Natural killer cell (primary cell): Measurements from ENCODE around the gene GPAM. TPM values are rescaled to one million over a fixed set of nuclear protein-coding genes. Genes with fewer than 3 reads are reported as not detected.

Experiments
- ATAC-seq, 3 donors: fragments of 150-1000 bp in 2 of 3; fragments of 200-7000 bp in 1 of 3; cut with Tn5 transposase; 1 replicate in 1 of 3; 2 replicates in 2 of 3; pipeline ENCODE4 v1.10.0; 2021; ENCODE audit warnings: mild to moderate bottlenecking in 2 of 3, moderate library complexity in 2 of 3
- DNase-seq, 2 donors: peaks; one replicate each; pipeline versions ENCODE4 v3.0.0 to v3.0.0-alpha.2; 2013 to 2021; ENCODE audit warnings: mixed read lengths in 1 of 2
- H3K27ac ChIP-seq: one replicate; pipeline ENCODE4 v1.5.1; 2013; ENCODE audit warnings: mild to moderate bottlenecking, low read length
- H3K27me3 ChIP-seq: one replicate; pipeline ENCODE4 v1.6.1; 2013; ENCODE audit warnings: low read length; ENCODE audit not compliant: control insufficient read depth, insufficient read depth
- H3K36me3 ChIP-seq: one replicate; pipeline ENCODE4 v1.6.1; 2013; ENCODE audit warnings: low read length; ENCODE audit not compliant: control insufficient read depth, insufficient read depth
- H3K4me1 ChIP-seq: one replicate; pipeline ENCODE4 v1.6.1; 2013; ENCODE audit warnings: low read length; ENCODE audit not compliant: control insufficient read depth, insufficient read depth
- H3K4me3 ChIP-seq: one replicate; pipeline ENCODE4 v1.5.1; 2013; ENCODE audit warnings: low read length
- H3K9me3 ChIP-seq: one replicate; pipeline ENCODE4 v1.6.1; 2013; ENCODE audit warnings: low read length; ENCODE audit not compliant: control insufficient read depth, insufficient read depth
- H3K27ac Mint-ChIP-seq, 2 donors: one replicate each; pipeline ENCODE4 v1.8.0; 2022; ENCODE audit warnings: mild to moderate bottlenecking in 2 of 2, mixed read lengths in 2 of 2, moderate library complexity in 1 of 2
- H3K27me3 Mint-ChIP-seq, 2 donors: one replicate each; pipeline ENCODE4 v1.8.0; 2022; ENCODE audit warnings: low read depth in 2 of 2, mixed read lengths in 2 of 2
- H3K36me3 Mint-ChIP-seq: one replicate; pipeline ENCODE4 v1.8.0; 2022; ENCODE audit warnings: mixed read lengths
- H3K4me1 Mint-ChIP-seq, 2 donors: one replicate each; pipeline ENCODE4 v1.8.0; 2022; ENCODE audit warnings: mixed read lengths in 2 of 2
- H3K4me3 Mint-ChIP-seq: one replicate; pipeline ENCODE4 v1.8.0; 2022; ENCODE audit warnings: mild to moderate bottlenecking, moderate library complexity, mixed read lengths
- H3K9me3 Mint-ChIP-seq, 2 donors: one replicate each; pipeline ENCODE4 v1.8.0; 2022; ENCODE audit warnings: mixed read lengths in 2 of 2
- CTCF ChIP-seq: fragments of 200-600 bp; IDR thresholded peaks from one replicate; pipeline ENCODE4 v1.8.0; 2022; ENCODE audit warnings: antibody characterized with exemption
- WGBS: methylation state at CpG from one replicate; pipeline ENCODE4 v1.1.7; 2013; ENCODE audit warnings: missing lambda C conversion rate; ENCODE audit not compliant: insufficient coverage; 5-methylcytosine and 5-hydroxymethylcytosine counted together
- intact Hi-C: fragments of 100-400 bp; cut with micrococcal nuclease; formaldehyde crosslinking; loops from one replicate; pipeline ENCODE4 v1.14.2; 2022
- total RNA-seq, 4 donors: library from RNA; stranded (reverse); fragments of 120-200 nt in 1 of 4; gene quantifications; one replicate each; pipeline versions ENCODE4 v1.2.3 to v1.2.4, GENCODE V29; 2013 to 2022

Gene GPAM
- total RNA-seq, result 10 to 100 TPM in 1 of 3 donors, 1 to 10 TPM in 2; 4.7 to 11.7 (median 6.1) TPM
- total RNA-seq (2013), result 9.9 TPM

DNA sequence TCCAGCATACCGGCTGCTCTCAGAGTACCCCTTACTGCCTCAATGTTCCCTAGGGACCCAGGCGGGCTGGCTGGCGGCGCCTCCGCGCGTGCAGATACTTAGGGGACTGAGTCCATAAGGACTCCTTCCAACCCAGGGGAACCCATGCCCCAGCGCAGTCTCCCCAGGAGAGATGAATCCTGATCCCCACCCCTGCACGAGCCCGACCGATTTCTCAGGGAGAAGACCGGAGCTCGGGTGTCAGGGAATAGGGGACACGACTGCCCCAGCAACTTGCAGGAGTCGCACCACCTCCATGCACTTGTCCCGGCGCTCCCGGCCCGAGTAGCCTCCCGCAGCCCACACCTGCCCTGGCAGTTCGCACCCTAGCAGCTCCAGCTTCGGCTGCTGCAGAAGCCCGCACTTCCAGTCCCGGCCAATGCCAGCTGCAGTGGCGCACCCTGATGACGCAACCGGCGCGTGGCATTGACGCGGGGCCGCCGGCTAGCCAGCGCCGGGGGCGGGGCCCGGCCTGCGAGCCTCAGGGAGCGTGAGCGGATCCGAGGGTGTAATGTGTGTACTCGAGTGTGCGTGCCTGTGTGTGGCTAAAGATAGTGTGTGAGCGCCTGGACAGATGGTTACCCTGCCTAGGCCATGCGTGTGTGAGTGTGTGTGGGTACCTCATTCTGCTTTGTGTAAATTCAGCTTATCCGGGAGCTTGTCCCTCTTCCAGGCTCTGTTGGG is at the start of gene GPAM:
GPAM (minus strand) TSS at position 437 of the 723 bp plus-strand sequence. CDS start 1,981 bp downstream, outside the sequence.
- H3K9me3 ChIP-seq, result no peaks in the 10 kb centered on the region
- H3K4me1 Mint-ChIP-seq, result peaks cover 28% of the 10 kb centered on the region in 2 donors
- peak; percentile 97 to 99 (median 98) for ATAC-seq
- no peak for TF ChIP-seq CTCF
- peak; percentile 97 to 100 for DNase-seq
- peaks cover 15% of the 10 kb centered on the region for H3K36me3 ChIP-seq
- peak within 1 kb of the TSS; percentile 90 to 96 for H3K27ac Mint-ChIP-seq
- H3K27me3 Mint-ChIP-seq, result peaks cover 9 to 13% of the 10 kb centered on the region in 2 donors
- H3K36me3 Mint-ChIP-seq, result no peaks in the 10 kb centered on the region
- no peaks in the 10 kb centered on the region for H3K27me3 ChIP-seq
- H3K9me3 Mint-ChIP-seq, result no peaks in the 10 kb centered on the region
- H3K4me1 ChIP-seq, result peaks cover 12% of the 10 kb centered on the region
- WGBS, result under 1% methylated on average over 46 of the region's 46 CpGs
- H3K27ac ChIP-seq, result peak within 1 kb of the TSS; percentile 77
- intact Hi-C loops, result loop anchor here (10.0 kb wide), 1 partner anchor 251 kb away; no protein-coding TSS in a partner anchor
- H3K4me3 Mint-ChIP-seq, result peak within 1 kb of the TSS; percentile 95
- H3K4me3 ChIP-seq, result peak within 1 kb of the TSS; percentile 98

DNA sequence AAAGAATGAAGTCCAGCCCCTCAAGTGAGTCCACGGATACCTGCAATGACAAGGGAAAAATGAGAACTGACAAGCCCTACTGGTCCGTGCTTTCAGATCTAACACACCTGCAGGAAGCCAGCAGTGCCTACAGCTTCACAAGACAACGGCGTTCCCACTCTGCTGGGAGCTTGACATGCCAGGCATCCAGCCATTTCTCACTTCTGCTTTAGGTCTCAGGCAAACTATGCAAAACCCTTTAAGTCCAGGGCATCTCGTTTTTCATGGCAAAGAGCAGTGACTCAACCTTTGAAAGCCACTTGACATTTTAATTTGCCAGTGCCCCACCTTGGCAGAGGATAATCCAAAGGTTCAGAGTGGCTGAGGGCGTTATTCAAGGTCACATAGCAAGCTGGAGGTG is 49.1 kb upstream of the GPAM start:
- Mint-ChIP-seq H3K9me3 (no peaks in the 10 kb centered on the region), H3K4me3 (no peak overlapping the region), H3K4me1 (no peaks in the 10 kb centered on the region), H3K36me3 (no peaks in the 10 kb centered on the region), H3K27me3 (peaks cover 6 to 15% of the 10 kb centered on the region in 2 donors), H3K27ac (no peak overlapping the region)
- Histone ChIP-seq H3K4me1 (peaks cover under 1% of the 10 kb centered on the region), H3K4me3 (no peak overlapping the region), H3K27ac (no peak overlapping the region), H3K36me3 (no peaks in the 10 kb centered on the region), H3K27me3 (no peaks in the 10 kb centered on the region), H3K9me3 (no peaks in the 10 kb centered on the region)
- ATAC-seq (no peak), DNase-seq (no peak)
- 63% methylated on average over 6 of the region's 6 CpGs for WGBS
- intact Hi-C loops, result no loop called here
- no peak for TF ChIP-seq CTCF

DNA sequence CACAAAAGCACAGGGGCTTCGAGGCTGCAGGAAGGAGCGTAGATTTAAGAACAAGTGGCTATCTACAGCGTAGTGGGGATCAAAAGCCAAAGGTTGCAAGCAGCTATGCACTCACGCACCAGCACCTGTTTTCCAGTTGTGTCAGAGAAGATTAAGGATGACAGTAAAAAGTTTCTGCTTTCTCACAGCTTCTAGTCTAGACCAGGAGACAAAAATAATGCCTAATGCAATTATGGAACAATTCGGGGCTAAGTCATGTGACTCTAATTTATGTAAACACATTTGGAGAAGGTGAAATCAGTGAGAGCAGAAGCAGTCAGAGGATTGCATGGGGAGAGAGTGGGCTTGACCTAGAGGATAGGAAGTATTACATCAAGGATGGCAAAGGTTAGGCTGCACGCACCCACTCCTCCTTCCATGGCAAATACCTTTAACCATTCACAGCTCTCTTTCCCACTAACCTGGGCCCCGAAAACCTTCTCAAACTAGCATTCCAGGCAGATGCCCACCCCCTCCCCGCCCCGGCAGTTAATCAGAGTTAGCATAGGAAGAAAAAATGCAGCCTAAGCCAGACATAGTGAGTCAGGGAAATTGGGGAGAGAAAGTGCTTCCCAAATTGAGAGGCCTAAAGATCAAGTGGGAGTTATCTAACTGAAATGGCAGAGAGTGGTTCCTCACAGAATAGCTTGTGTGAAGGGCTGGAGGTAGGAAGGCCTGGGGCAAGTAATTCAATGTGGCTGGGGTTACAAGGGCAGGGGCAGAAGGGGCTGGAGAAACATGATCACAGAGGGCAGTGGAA is 48.2 kb upstream of the GPAM start:
- no peak overlapping the region for H3K4me3 Mint-ChIP-seq
- intact Hi-C loops, result no loop called here
- Histone ChIP-seq H3K4me1 (peaks cover 3% of the 10 kb centered on the region), H3K9me3 (no peaks in the 10 kb centered on the region), H3K4me3 (no peak overlapping the region), H3K27me3 (no peaks in the 10 kb centered on the region), H3K27ac (no peak overlapping the region), H3K36me3 (no peaks in the 10 kb centered on the region)
- no peak for DNase-seq
- TF ChIP-seq CTCF, result no peak
- WGBS, result 77% methylated on average over 8 of the region's 9 CpGs
- H3K36me3 Mint-ChIP-seq, result no peaks in the 10 kb centered on the region
- H3K9me3 Mint-ChIP-seq, result no peaks in the 10 kb centered on the region
- H3K27ac Mint-ChIP-seq, result no peak overlapping the region
- peaks cover 5 to 16% of the 10 kb centered on the region in 2 donors for H3K27me3 Mint-ChIP-seq
- no peaks in the 10 kb centered on the region for H3K4me1 Mint-ChIP-seq
- no peak for ATAC-seq
